MG63 (cell line): ENCODE measurements around the gene SACS. TPM values are rescaled to one million over a fixed set of nuclear protein-coding genes. Genes with fewer than 3 reads are reported as not detected.

Experiments used
- DNase-seq: peaks from one replicate; pipeline ENCODE4 v3.0.0-alpha.2; 2020
- H3K27me3 ChIP-seq: fragments of 250-450 bp; sonication (Bioruptor Pico); 2 replicates; pipeline ENCODE4 v1.5.1; 2020; ENCODE audit warnings: mild to moderate bottlenecking, moderate library complexity
- H3K36me3 ChIP-seq: fragments of 250-450 bp; sonication (Bioruptor Pico); 2 replicates; pipeline ENCODE4 v1.5.1; 2020; ENCODE audit warnings: mild to moderate bottlenecking, moderate library complexity
- H3K4me3 ChIP-seq: fragments of 250-450 bp; sonication (Bioruptor Pico); 2 replicates; pipeline ENCODE4 v1.5.1; 2020; ENCODE audit warnings: mild to moderate bottlenecking, moderate library complexity
- H3K9me3 ChIP-seq: fragments of 250-450 bp; sonication (Bioruptor Pico); 2 replicates; pipeline ENCODE4 v1.5.1; 2020; ENCODE audit warnings: mild to moderate bottlenecking, moderate library complexity
- total RNA-seq: library from RNA; depleted of rRNA; stranded (reverse); fragments of >200 nt; shearing (Covaris generic); gene quantifications from 2 replicates; pipeline ENCODE4 v1.2.3, GENCODE V29; 2014; ENCODE audit warnings: low replicate concordance; rRNA removed

Gene SACS, protein sequence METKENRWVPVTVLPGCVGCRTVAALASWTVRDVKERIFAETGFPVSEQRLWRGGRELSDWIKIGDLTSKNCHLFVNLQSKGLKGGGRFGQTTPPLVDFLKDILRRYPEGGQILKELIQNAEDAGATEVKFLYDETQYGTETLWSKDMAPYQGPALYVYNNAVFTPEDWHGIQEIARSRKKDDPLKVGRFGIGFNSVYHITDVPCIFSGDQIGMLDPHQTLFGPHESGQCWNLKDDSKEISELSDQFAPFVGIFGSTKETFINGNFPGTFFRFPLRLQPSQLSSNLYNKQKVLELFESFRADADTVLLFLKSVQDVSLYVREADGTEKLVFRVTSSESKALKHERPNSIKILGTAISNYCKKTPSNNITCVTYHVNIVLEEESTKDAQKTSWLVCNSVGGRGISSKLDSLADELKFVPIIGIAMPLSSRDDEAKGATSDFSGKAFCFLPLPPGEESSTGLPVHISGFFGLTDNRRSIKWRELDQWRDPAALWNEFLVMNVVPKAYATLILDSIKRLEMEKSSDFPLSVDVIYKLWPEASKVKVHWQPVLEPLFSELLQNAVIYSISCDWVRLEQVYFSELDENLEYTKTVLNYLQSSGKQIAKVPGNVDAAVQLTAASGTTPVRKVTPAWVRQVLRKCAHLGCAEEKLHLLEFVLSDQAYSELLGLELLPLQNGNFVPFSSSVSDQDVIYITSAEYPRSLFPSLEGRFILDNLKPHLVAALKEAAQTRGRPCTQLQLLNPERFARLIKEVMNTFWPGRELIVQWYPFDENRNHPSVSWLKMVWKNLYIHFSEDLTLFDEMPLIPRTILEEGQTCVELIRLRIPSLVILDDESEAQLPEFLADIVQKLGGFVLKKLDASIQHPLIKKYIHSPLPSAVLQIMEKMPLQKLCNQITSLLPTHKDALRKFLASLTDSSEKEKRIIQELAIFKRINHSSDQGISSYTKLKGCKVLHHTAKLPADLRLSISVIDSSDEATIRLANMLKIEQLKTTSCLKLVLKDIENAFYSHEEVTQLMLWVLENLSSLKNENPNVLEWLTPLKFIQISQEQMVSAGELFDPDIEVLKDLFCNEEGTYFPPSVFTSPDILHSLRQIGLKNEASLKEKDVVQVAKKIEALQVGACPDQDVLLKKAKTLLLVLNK (N-terminal part only)
- total RNA-seq: 32.1 and 51.2 TPM in 2 replicates

DNA sequence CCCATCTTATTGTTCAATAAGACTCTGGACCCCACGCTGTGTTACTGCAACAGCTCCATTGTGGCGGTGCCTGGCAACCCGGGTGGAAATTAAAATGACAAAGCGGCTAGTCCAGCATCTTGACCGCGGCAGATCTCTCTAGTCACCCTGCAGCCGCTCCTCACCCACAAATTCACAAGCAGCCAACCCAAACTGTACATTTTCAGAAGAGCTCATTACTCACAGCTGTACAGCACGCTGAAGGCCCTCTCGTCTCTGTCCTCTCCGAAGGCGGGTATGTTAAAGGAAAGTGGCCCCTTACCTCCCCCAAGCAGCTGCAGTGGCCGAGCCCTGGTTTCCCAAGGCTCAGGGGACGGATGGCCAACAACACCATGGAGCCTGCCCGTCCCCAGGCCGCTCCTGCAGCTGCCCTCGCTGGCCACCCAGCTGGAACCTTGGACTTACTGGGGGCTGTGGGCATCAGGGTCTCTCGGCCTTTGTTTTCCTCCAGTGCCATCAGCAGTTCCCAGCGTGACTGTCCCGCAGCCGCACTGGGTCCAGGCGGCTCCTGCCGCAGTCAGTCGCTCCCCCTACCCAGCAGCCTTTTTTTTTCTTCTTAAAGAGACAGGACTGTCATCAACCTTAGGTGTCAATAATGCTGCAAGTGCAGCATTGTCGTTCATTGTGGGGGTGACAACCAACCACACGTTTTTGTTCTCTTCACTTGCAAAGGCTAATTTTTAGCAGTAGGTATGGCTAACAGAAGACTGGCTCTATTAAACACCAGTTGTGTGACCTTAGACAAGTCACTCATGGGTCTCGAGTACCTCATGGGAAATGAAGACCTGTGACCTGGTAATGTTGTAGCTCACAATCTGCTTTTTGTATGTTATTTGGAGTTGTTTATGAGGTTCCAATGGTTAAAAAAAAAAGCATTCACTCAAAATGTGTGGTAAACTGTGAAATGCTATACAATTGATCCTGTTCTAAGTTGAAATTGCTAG, at the start of gene SACS:
SACS (minus strand) TSS at position 532 of the 983 bp plus-strand sequence. CDS start 22,463 bp downstream, outside the sequence.
- DNase-seq: peak; percentile 50
- Histone ChIP-seq H3K9me3 (no peaks in the 10 kb centered on the region), H3K27me3 (no peaks in the 10 kb centered on the region), H3K4me3 (peak within 1 kb of the TSS; percentile 72), H3K36me3 (no peaks in the 10 kb centered on the region)

DNA sequence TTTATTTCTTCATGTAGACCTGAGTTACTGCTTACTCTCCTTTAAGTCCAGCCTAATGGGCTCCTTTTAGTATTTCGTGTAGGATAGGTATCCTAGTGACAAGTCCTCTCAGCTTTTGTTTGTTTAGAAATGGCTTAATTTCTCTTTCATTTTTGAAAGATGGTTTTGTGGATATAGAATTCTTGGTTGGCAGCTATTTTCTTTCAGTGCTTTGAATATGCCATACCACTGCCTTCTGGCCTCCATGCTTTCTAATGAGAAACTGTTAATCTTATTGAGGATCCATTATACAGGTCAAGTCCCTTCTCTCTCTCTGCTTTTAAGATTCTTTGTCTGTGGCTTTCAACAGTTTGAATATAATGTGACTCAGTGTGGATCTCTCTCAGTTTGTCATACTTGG, 46.8 kb upstream of the SACS start:
- H3K36me3 ChIP-seq: no peaks in the 10 kb centered on the region
- no peaks in the 10 kb centered on the region for H3K27me3 ChIP-seq
- H3K9me3 ChIP-seq: peaks cover 25% of the 10 kb centered on the region
- H3K4me3 ChIP-seq: no peak overlapping the region
- no peak for DNase-seq

DNA sequence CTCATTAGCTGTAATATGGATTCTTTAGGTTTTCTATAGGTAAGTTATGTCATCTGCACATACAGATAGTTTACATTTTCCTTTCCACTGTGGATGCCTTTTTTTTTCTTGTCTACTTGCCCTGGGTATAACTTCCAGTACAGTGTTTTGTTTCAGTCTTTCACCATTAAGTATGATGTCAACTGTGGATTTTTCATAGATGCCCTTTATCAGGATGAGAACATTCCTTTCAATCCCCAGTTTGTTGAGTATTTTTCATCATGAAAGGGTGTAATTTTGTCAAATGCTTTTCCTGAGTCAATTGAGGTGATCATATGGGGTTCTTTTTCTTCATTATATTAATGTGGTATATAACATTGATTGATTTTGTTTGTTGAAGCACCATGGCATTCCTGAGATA, 43.6 kb upstream of the SACS start:
- H3K9me3 ChIP-seq: peaks cover 22% of the 10 kb centered on the region
- no peaks in the 10 kb centered on the region for H3K36me3 ChIP-seq
- DNase-seq: no peak
- no peaks in the 10 kb centered on the region for H3K27me3 ChIP-seq
- no peak overlapping the region for H3K4me3 ChIP-seq

DNA sequence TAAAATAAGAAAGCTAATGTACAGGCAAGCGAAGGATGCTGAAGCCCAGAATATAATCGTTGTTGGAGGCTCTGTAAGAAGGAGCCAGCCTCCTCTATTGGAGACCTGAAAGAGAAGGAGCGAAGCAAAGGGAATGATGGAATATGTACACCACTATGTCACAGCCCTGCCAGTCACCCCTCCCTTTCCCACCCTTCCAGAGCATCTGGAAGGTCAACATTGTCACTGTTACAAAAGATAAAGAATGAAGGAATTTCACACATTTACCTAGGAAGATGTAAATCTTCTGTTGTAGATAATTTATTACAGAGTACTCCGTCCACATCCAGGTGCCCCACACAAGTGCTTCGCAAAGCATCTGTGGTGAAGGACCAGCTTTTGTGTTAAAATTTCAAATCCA, 39.7 kb upstream of the SACS start:
- H3K4me3 ChIP-seq: no peak overlapping the region
- no peaks in the 10 kb centered on the region for H3K36me3 ChIP-seq
- no peaks in the 10 kb centered on the region; the same call in 1 of the 2 replicates for H3K9me3 ChIP-seq
- DNase-seq: no peak
- H3K27me3 ChIP-seq: no peaks in the 10 kb centered on the region

DNA sequence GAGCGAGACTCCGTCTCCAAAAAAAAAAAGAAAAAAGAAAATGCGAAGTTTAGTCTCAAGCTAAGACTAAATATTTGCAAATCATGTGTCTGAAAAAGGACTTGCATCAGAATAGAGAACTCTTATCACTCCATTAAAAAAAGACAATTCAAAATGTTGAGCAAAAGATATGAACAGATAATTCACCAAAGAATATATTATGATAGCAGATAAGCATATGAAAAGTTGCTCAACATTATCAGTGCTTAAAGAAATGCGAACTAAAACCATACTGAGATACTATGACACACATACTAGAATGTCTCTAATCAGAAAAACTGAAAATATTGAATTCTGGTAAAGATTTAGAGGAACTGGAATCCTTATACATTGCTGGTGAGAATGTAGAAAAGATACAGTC, 38.7 kb upstream of the SACS start:
- DNase-seq: no peak
- no peaks in the 10 kb centered on the region for H3K27me3 ChIP-seq
- no peaks in the 10 kb centered on the region; the same call in 1 of the 2 replicates for H3K9me3 ChIP-seq
- no peaks in the 10 kb centered on the region for H3K36me3 ChIP-seq
- no peak overlapping the region for H3K4me3 ChIP-seq

DNA sequence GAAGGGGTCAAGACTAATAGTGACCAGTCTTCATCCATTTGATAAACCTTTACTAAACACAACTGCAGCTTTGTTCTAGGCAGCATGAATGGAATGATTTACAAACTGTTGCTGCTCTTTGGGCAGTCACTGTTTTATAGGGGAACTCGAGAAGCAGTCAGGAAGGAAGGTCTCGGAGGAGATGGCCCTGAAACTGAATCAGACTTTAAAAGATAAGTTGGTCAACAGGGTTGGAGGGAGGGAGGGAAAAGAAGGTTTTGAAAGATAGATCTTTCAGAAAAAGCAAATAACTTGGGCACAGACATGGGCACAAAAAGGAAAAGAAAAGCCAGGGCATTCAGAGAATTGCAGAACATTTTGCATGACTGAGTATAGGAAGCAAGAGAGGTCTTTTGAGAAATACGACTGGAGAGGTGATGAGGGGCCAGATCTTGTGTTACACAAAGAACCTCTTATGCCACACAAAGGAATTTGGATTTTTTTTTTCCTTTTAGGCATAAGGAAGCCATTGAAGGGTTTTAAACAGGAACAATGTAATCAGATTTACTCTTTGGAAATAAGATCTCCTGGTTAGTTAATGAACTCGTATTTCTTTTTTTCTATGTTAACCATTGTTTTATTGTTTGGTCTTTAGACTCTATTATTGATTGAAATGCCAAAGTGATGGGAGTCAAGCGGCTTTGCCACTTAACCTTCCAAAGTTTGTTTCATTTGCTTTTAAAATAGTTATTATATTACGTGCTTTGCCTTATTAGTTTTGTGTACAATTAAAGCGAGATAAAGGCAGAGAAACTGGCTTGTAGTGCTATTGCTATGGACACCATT, 37.5 kb upstream of the SACS start:
- no peaks in the 10 kb centered on the region for H3K36me3 ChIP-seq
- H3K27me3 ChIP-seq: no peaks in the 10 kb centered on the region
- DNase-seq: no peak
- no peak overlapping the region for H3K4me3 ChIP-seq
- no peaks in the 10 kb centered on the region; the same call in 1 of the 2 replicates for H3K9me3 ChIP-seq

DNA sequence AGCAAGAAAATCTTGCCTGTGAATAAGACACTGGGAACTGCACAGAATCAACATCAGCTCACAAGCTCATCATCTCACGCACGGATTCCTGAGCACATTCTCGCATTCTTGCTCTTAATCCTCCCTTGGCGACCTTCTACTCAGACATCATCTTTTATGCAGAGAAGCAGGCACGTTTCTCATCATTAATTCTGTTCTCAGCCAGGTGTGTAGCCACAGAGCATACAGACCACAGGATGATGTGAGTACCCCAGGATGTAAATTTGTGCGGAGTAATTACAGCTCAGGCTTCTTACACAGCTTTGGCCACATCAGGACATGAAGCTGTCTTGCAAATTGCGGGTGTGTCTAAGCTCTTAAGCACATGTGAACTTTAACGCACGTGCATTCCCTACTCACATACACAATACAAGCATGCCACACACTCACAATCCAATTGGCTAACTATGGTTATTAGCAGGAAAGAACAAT, 36.5 kb upstream of the SACS start:
- H3K4me3 ChIP-seq: no peak overlapping the region
- no peaks in the 10 kb centered on the region for H3K27me3 ChIP-seq
- peak; percentile 71 for DNase-seq
- H3K9me3 ChIP-seq: no peaks in the 10 kb centered on the region; the same call in 1 of the 2 replicates
- no peaks in the 10 kb centered on the region for H3K36me3 ChIP-seq

DNA sequence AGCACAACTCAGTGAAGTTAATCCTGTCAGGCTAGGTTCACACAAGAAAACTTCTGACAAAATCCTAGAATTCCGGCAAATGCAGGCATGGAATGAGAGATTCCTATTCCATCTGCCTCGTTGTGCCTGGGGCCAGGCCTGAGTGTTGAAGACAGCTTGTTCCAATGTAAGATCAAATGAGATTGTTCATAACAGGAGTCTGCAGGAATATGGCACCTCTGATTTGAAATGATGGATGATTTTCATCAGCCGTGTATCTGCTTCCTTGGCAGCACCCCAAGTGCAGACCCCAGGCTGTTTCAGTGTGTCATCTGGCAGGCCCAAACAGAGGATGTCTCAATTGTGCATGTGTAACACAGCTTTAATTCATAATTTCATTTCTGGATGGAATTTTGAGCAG, 35.3 kb upstream of the SACS start:
- H3K36me3 ChIP-seq: no peaks in the 10 kb centered on the region
- no peak for DNase-seq
- H3K27me3 ChIP-seq: no peaks in the 10 kb centered on the region
- no peak overlapping the region for H3K4me3 ChIP-seq
- H3K9me3 ChIP-seq: no peaks in the 10 kb centered on the region

DNA sequence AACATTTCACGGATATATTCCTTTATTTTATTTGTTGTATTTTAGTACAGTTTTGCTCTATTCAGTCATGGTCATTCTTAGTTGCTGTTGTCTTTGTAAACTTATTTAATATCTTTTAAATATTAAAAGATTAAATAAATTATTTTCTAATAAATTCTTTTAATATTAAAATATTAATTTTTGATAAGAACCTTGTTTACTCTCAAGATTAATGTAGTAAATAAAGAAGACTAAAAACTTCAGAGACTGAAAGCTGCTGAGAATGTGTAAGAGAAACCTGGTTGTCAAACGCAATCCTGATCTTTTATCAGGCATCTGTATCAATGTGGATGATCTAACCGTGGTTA, 34.4 kb upstream of the SACS start:
- no peaks in the 10 kb centered on the region for H3K27me3 ChIP-seq
- no peak for DNase-seq
- no peaks in the 10 kb centered on the region for H3K9me3 ChIP-seq
- no peaks in the 10 kb centered on the region for H3K36me3 ChIP-seq
- H3K4me3 ChIP-seq: no peak overlapping the region

DNA sequence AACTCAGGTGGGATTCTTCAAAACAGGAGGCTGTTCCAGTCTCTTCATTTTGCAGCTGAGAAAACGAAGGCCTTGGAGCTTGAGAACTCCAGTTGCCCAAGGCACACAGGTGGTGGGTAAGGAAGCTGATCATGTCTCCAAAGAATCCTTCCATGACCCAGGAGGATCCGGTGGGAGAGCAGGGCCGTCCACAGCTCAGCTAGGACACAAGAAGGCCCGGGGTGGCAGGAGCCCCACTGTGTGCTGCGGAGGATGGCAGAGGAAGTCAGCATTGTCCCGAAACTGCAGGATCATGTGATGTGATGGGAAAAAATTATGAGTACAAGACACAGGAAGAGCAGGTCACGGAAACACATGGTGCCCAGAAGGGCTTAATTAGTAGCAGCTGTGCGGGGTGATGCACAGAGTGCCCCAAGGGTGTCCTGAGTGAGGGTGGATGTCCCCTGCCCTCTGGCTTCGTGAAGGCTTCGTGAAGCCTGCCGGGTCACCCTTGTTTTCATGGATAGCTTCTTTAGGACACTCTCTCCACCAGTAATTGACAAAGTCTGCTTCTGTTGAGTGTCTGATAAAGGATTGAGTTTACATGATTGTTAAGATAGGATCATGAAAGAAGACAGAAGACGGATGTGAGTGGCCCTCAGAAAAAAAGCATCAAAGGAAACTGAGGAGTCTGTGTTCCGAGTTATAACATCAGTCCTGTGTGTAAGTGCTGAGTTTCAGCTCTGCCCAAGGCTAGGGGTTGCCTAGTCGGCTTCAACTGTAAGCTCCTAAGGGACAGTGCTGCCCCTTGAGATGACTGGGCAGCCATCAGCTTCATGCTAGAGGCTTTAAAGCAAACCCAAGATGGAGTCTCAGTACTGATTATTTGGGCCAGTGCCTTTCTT, 33.8 kb upstream of the SACS start:
- Histone ChIP-seq H3K36me3 (no peaks in the 10 kb centered on the region), H3K27me3 (no peaks in the 10 kb centered on the region), H3K9me3 (no peaks in the 10 kb centered on the region), H3K4me3 (peak overlapping the region; percentile 32; the same call in 1 of the 2 replicates)
- DNase-seq: no peak

DNA sequence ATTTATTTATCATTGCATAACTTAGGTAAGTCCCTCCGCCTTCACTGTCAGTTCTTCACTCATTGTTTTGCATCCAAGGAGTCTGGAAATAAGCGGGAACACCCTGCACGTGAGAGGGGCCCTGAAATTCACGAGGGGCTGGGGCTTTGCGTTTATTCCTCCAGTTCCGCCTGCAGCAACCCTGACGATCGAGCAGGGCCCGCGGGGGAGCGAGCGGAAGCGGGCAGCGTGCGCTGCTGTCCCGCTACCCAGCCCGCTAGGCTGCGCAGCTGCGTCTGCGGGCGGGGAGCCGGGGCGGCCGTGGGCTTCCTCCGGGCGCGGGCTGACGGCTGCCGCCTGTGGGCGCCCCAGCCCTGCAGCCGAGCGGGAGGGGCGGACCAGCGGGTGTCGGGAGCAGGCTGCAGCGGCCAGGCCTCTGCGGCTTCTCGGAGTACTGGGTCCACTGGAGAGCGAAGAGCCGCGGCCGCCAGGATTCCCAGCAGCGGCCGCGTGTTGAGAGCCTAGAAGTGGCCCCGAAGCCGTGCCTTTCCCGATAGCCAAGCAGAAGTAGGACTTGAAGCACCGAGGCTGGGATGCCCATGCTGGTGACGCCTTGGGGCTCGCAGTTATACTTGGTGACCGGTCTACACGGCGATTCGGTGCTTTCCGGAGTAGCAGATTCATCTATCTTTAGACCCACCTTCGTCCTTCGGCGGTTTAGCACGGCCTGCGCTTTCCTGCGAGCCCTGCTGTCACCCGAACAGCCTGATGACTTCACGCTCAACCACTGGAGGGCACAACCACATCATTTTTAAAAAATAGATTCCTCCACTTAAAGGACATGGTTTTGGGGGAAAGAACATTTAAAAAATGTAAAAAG, 32.9 kb upstream of the SACS start:
- DNase-seq: peak; percentile 77
- Histone ChIP-seq H3K27me3 (no peaks in the 10 kb centered on the region), H3K9me3 (no peaks in the 10 kb centered on the region), H3K36me3 (no peaks in the 10 kb centered on the region), H3K4me3 (peak overlapping the region; percentile 32)

DNA sequence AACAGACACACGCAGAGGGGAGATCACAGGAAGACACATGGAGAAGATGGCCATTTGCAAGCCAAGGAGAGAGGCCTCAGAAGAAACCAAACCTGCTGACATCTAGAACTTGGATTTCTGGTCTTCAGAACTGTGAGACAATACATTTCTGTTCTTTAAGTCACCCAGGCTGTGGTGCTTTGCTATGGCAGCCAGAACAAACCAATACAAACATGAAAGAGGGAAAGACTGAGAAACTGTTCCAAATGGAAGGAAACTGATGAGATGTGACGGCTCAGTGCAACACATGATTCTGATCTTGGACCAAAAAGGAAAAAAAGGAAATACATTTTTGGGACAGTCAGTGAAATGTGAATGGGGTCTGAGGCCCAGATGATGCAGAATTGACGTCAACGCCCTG, 30.2 kb upstream of the SACS start:
- Histone ChIP-seq H3K9me3 (no peaks in the 10 kb centered on the region), H3K27me3 (no peaks in the 10 kb centered on the region), H3K36me3 (no peaks in the 10 kb centered on the region), H3K4me3 (no peak overlapping the region)
- no peak for DNase-seq

DNA sequence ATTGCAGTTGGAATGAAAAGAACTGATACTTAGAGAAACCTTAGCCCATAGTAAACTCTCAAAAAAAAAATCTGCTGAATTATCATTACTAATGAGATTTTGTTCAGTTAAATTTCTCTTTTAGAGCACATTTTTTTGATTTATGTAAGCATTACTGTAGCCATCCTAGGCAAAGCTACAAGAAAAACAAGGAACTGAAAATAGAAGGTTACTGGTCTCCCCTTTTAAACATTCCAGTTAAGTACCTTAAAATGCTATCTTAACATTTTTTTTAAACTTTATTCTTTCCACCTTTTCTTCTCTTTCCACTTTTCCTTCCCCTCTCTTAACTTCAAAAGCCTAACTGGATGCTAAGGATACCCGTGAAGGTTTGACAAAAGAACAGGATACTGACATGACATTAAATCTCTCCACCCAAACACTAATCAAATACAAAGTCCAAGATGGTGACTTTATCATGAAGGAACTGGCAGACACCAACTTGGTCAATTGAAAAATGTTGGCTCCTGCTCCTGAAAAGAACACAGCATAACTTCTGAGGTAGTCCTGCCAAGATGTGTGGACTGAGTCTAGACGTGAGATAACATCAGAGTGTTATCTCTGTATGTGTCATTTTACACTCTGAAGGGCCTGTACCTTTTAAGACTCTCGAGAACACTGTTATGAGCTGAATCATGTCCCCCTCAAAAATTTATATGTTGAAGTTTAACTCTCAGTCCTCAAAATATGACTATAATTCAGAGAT, 29.5 kb upstream of the SACS start:
- no peaks in the 10 kb centered on the region for H3K27me3 ChIP-seq
- H3K9me3 ChIP-seq: no peaks in the 10 kb centered on the region
- no peak overlapping the region for H3K4me3 ChIP-seq
- no peaks in the 10 kb centered on the region for H3K36me3 ChIP-seq
- DNase-seq: no peak
